Endodermal cell (in vitro differentiated cells): Measurements from ENCODE around the gene ELOVL7. TPM values are rescaled to one million over a fixed set of nuclear protein-coding genes. Genes with fewer than 3 reads are reported as not detected.
A peak's percentile ranks its signal among the peaks of the same experiment; 100 is the strongest.

ENCODE experiments used
- DNase-seq: peaks from one replicate; pipeline ENCODE4 v3.0.0-alpha.2; 2017
- H3K27ac ChIP-seq: 2 replicates; pipeline ENCODE4 v1.5.1; 2013; ENCODE audit warnings: mild to moderate bottlenecking, low read depth, low read length, moderate library complexity
- H3K27me3 ChIP-seq: 2 replicates; pipeline ENCODE4 v1.6.1; 2013; ENCODE audit warnings: mild to moderate bottlenecking, low read length, moderate library complexity; ENCODE audit not compliant: insufficient read depth, control insufficient read depth, poor library complexity, severe bottlenecking
- H3K36me3 ChIP-seq: 2 replicates; pipeline ENCODE4 v1.7.0; 2013; ENCODE audit warnings: mild to moderate bottlenecking, low read length, moderate library complexity; ENCODE audit not compliant: control insufficient read depth, insufficient read depth
- H3K4me1 ChIP-seq: one replicate; pipeline ENCODE4 v1.7.0; 2013; ENCODE audit warnings: low read length; ENCODE audit not compliant: control insufficient read depth, insufficient read depth
- H3K4me3 ChIP-seq: 2 replicates; pipeline ENCODE4 v1.5.1; 2013; ENCODE audit warnings: mild to moderate bottlenecking, low read length, moderate library complexity
- H3K9ac ChIP-seq: 2 replicates; pipeline ENCODE4 v1.6.1; 2013; ENCODE audit warnings: mild to moderate bottlenecking, low read length, moderate library complexity; ENCODE audit not compliant: poor library complexity, severe bottlenecking; ENCODE audit errors: extremely low read depth
- H3K9me3 ChIP-seq: 2 replicates; pipeline ENCODE4 v1.6.1; 2013; ENCODE audit warnings: mild to moderate bottlenecking, low read length, moderate library complexity; ENCODE audit not compliant: control insufficient read depth
- H3K27ac Mint-ChIP-seq: 2 replicates; pipeline ENCODE4 v1.8.0; 2020; ENCODE audit warnings: mixed read lengths
- H3K27me3 Mint-ChIP-seq: 2 replicates; pipeline ENCODE4 v1.8.0; 2021; ENCODE audit warnings: mild to moderate bottlenecking, mixed read lengths; ENCODE audit not compliant: insufficient read depth
- H3K36me3 Mint-ChIP-seq: 2 replicates; pipeline ENCODE4 v1.8.0; 2020; ENCODE audit warnings: low read depth, mixed read lengths
- H3K4me1 Mint-ChIP-seq: 2 replicates; pipeline ENCODE4 v1.8.0; 2020; ENCODE audit warnings: mixed read lengths
- H3K4me3 Mint-ChIP-seq: 2 replicates; pipeline ENCODE4 v1.8.0; 2020; ENCODE audit warnings: mild to moderate bottlenecking, moderate library complexity, mixed read lengths
- H3K9me3 Mint-ChIP-seq: 2 replicates; pipeline ENCODE4 v1.8.0; 2020; ENCODE audit warnings: mild to moderate bottlenecking, mixed read lengths
- WGBS, 2 experiments: methylation state at CpG; one replicate each; pipeline versions ENCODE4 v1.1.5 to v1.1.7; 2013; ENCODE audit warnings: missing lambda C conversion rate in 2 of 2, mixed read lengths in 1 of 2; ENCODE audit not compliant: insufficient coverage in 1 of 2, insufficient read length in 1 of 2; 5-methylcytosine and 5-hydroxymethylcytosine counted together
- total RNA-seq, 2 donors: library from RNA; stranded (reverse); fragmentation: NEBNext Ultra II Directional in 1 of 2; extraction: Animal tissue kit (Norgen Biotek cat#: 25700) in 1 of 2; gene quantifications; 2 replicates in 1 of 2; 3 replicates in 1 of 2; pipeline ENCODE4 v1.2.1, GENCODE V29; 2021
- TF ChIP-seq, protein P1 (sequence below): fragments of 200-600 bp; sonication (generic); conservative IDR thresholded peaks from 2 replicates; pipeline ENCODE4 v1.5.0; 2021; ENCODE audit warnings: antibody characterized with exemption, mild to moderate bottlenecking

The ELOVL7 gene
- total RNA-seq, 2 donors from 2014 or later = 3.5 to 6.5 TPM

DNA sequence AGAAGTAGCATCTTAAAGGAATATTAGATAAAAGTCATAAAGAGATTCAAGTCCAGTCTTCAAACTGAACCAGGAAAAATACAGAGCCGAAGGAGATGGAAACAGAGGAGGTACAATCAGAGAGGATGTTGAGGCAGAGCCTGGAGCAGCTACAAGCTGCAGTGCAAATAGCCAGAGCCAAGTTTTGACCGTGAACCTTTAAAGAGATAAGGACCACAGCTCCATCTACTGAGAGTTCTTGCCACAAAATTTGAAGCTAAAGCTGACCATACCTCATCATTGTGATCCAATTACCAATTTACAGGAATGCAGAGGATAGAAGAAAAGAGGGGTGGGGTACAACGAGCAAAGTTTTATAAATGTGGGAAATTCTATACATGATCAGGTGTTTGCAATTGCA, 133.7 kb downstream of the ELOVL7 start:
- no peak overlapping the region for H3K4me3 ChIP-seq
- DNase-seq = no peak
- no peaks in the 10 kb centered on the region for H3K36me3 Mint-ChIP-seq
- no peaks in the 10 kb centered on the region for H3K36me3 ChIP-seq
- H3K27ac Mint-ChIP-seq = no peak overlapping the region
- TF ChIP-seq, protein P1, sequence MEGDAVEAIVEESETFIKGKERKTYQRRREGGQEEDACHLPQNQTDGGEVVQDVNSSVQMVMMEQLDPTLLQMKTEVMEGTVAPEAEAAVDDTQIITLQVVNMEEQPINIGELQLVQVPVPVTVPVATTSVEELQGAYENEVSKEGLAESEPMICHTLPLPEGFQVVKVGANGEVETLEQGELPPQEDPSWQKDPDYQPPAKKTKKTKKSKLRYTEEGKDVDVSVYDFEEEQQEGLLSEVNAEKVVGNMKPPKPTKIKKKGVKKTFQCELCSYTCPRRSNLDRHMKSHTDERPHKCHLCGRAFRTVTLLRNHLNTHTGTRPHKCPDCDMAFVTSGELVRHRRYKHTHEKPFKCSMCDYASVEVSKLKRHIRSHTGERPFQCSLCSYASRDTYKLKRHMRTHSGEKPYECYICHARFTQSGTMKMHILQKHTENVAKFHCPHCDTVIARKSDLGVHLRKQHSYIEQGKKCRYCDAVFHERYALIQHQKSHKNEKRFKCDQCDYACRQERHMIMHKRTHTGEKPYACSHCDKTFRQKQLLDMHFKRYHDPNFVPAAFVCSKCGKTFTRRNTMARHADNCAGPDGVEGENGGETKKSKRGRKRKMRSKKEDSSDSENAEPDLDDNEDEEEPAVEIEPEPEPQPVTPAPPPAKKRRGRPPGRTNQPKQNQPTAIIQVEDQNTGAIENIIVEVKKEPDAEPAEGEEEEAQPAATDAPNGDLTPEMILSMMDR = peak; percentile 22
- peaks cover 10% of the 10 kb centered on the region for H3K9me3 Mint-ChIP-seq
- H3K4me3 Mint-ChIP-seq = no peak overlapping the region
- H3K4me1 ChIP-seq = no peaks in the 10 kb centered on the region
- H3K27ac ChIP-seq = no peak overlapping the region
- H3K9ac ChIP-seq = no peak overlapping the region
- WGBS, 2 experiments = 52 to 64% methylated on average over 2 to 3 of the region's 3 CpGs
- H3K27me3 Mint-ChIP-seq = peaks cover 2% of the 10 kb centered on the region
- peaks cover 2% of the 10 kb centered on the region for H3K4me1 Mint-ChIP-seq
- no peaks in the 10 kb centered on the region for H3K9me3 ChIP-seq
- H3K27me3 ChIP-seq = no peaks in the 10 kb centered on the region

DNA sequence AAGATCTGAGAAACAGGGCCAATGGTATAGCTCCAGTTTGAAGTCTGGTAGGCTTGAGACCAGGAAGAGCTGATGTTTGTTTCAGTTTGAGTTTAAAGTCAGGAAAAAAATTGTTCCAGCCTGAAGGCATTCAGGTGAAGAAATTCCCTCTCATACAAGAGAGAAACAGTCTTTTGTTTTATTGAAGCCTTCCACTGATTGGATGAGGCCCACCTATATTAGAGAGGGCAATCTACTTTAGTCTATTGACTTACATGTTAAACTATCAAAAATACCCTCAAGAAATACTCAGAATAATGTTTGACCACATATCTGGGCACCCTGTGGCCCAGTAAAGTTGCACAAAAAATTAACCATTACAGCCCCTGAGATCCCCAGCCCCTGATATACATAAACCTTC, 138.9 kb downstream of the ELOVL7 start:
- Histone ChIP-seq H3K27me3 (peaks cover 13% of the 10 kb centered on the region), H3K4me1 (no peaks in the 10 kb centered on the region), H3K27ac (no peak overlapping the region), H3K9me3 (no peaks in the 10 kb centered on the region), H3K9ac (no peak overlapping the region), H3K36me3 (no peaks in the 10 kb centered on the region), H3K4me3 (no peak overlapping the region)
- TF ChIP-seq, protein P1 = no peak
- Mint-ChIP-seq H3K36me3 (no peaks in the 10 kb centered on the region), H3K9me3 (no peaks in the 10 kb centered on the region), H3K27ac (no peak overlapping the region), H3K27me3 (peaks cover 9% of the 10 kb centered on the region), H3K4me3 (no peak overlapping the region), H3K4me1 (peaks cover 8% of the 10 kb centered on the region)
- DNase-seq = no peak

GRCh38 chr5:60703944-60704343, 140.1 kb downstream of the ELOVL7 start:
- H3K4me3 Mint-ChIP-seq = no peak overlapping the region
- no peak overlapping the region for H3K9ac ChIP-seq
- H3K27ac Mint-ChIP-seq = no peak overlapping the region
- H3K27me3 ChIP-seq = peaks cover 13% of the 10 kb centered on the region
- H3K4me1 ChIP-seq = no peaks in the 10 kb centered on the region
- peaks cover 9% of the 10 kb centered on the region for H3K27me3 Mint-ChIP-seq
- no peaks in the 10 kb centered on the region for H3K36me3 Mint-ChIP-seq
- no peaks in the 10 kb centered on the region for H3K9me3 Mint-ChIP-seq
- no peak overlapping the region for H3K4me3 ChIP-seq
- no peak for DNase-seq
- no peaks in the 10 kb centered on the region for H3K9me3 ChIP-seq
- no peak overlapping the region for H3K27ac ChIP-seq
- TF ChIP-seq, protein P1 = no peak
- no peaks in the 10 kb centered on the region for H3K36me3 ChIP-seq
- 90% methylated on average over 2 of the region's 2 CpGs; no CpG with 5 or more reads in 1 of the 2 experiments for WGBS, 2 experiments
- H3K4me1 Mint-ChIP-seq = peaks cover 10% of the 10 kb centered on the region

Other genes starting within 250 kb of the ELOVL7 start
- gene DEPDC1B, start 144.1 kb downstream of the ELOVL7 start, total RNA-seq = 10 to 100 TPM; 32.2 to 42.1 TPM
- gene ERCC8, start 100.8 kb upstream of the ELOVL7 start, total RNA-seq = 10 to 100 TPM; 14.7 to 19.2 TPM
- 10 to 100 TPM; 20.5 to 23.0 TPM for gene NDUFAF2, start 100.9 kb upstream of the ELOVL7 start, total RNA-seq